Caco-2 (cell line): ENCODE data around the gene MYH9. TPM values are rescaled to one million over a fixed set of nuclear protein-coding genes. Genes with fewer than 3 reads are reported as not detected.

Experiments
- BruUV-seq: library from RNA; stranded (reverse); fragments of 400-500 nt; replicated peaks from 2 replicates; lab custom pipeline; 2021; lab: Mats Ljungman, UMichigan
- CTCF ChIA-PET: fragments of 300-600 bp; sonication (Branson Sonifier 250); formaldehyde crosslinking; loops from one replicate; lab custom pipeline; 2022; ENCODE audit warnings: antibody characterized with exemption; lab: Charles Lee
- POLR2A ChIA-PET: fragments of 300-600 bp; sonication (Branson Sonifier 250); formaldehyde crosslinking; loops from one replicate; lab custom pipeline; 2022; ENCODE audit warnings: antibody characterized with exemption; lab: Charles Lee
- DNase-seq, 2 experiments: peaks; one replicate each; pipeline versions ENCODE4 v3.0.0 to v3.0.0-alpha.2; 2020 to 2022
- H3K27me3 ChIP-seq: replicated peaks from 2 replicates; pipeline ENCODE4 v1.6.0; 2011; ENCODE audit warnings: low read length; ENCODE audit not compliant: control insufficient read depth, insufficient read depth
- H3K36me3 ChIP-seq: 2 replicates; pipeline ENCODE4 v1.5.1; 2011; ENCODE audit warnings: low read length; ENCODE audit not compliant: control insufficient read depth, insufficient read depth
- H3K4me1 ChIP-seq: fragments of 250-450 bp; sonication (Bioruptor Pico); 2 replicates; pipeline ENCODE4 v1.5.1; 2020; ENCODE audit warnings: mild to moderate bottlenecking
- H3K4me3 ChIP-seq: 2 replicates; pipeline ENCODE4 v1.5.1; 2011; ENCODE audit warnings: low read depth, mild to moderate bottlenecking, control low read depth, low read length
- H3K9me3 ChIP-seq: fragments of 250-450 bp; sonication (Bioruptor Pico); 2 replicates; pipeline ENCODE4 v1.5.1; 2020; ENCODE audit warnings: mild to moderate bottlenecking, moderate library complexity
- H3K27ac Mint-ChIP-seq: one replicate; pipeline ENCODE4 v1.8.0; 2022; ENCODE audit warnings: mixed read lengths; ENCODE audit not compliant: unreplicated experiment
- H3K27me3 Mint-ChIP-seq: one replicate; pipeline ENCODE4 v1.8.0; 2022; ENCODE audit warnings: mixed read lengths; ENCODE audit not compliant: insufficient read depth, unreplicated experiment
- H3K36me3 Mint-ChIP-seq: one replicate; pipeline ENCODE4 v1.8.0; 2022; ENCODE audit warnings: mild to moderate bottlenecking, mixed read lengths; ENCODE audit not compliant: insufficient read depth, unreplicated experiment
- H3K4me1 Mint-ChIP-seq: one replicate; pipeline ENCODE4 v1.8.0; 2022; ENCODE audit warnings: low read depth, mixed read lengths; ENCODE audit not compliant: unreplicated experiment
- H3K4me3 Mint-ChIP-seq: one replicate; pipeline ENCODE4 v1.8.0; 2022; ENCODE audit warnings: mild to moderate bottlenecking, moderate library complexity, mixed read lengths; ENCODE audit not compliant: unreplicated experiment
- H3K9me3 Mint-ChIP-seq: one replicate; pipeline ENCODE4 v1.8.0; 2022; ENCODE audit warnings: mixed read lengths; ENCODE audit not compliant: unreplicated experiment
- intact Hi-C: fragments of 100-400 bp; cut with micrococcal nuclease; formaldehyde crosslinking; loops from one replicate; pipeline ENCODE4 v1.10.0; 2022; ENCODE audit not compliant: unreplicated experiment
- total RNA-seq: library from RNA; stranded (reverse); gene quantifications from 2 replicates; pipeline ENCODE4 v1.2.3, GENCODE V29; 2022
- TF ChIP-seq, protein P1 (sequence below), 2 experiments: fragments of 200-600 bp in 1 of 2; IDR thresholded peaks; 1 replicate in 1 of 2; 2 replicates in 1 of 2; pipeline versions ENCODE4 v1.5.1 to v1.8.0; 2011 to 2022; ENCODE audit warnings: antibody characterized with exemption in 1 of 2, control low read depth in 1 of 2, inconsistent platforms in 1 of 2, low read depth in 1 of 2, low read length in 1 of 2, mild to moderate bottlenecking in 1 of 2, moderate library complexity in 1 of 2; ENCODE audit not compliant: insufficient read depth in 1 of 2, severe bottlenecking in 1 of 2, unreplicated experiment in 1 of 2

The MYH9 gene
- total RNA-seq, 1 experiment from 2014 or later: 513 TPM

DNA sequence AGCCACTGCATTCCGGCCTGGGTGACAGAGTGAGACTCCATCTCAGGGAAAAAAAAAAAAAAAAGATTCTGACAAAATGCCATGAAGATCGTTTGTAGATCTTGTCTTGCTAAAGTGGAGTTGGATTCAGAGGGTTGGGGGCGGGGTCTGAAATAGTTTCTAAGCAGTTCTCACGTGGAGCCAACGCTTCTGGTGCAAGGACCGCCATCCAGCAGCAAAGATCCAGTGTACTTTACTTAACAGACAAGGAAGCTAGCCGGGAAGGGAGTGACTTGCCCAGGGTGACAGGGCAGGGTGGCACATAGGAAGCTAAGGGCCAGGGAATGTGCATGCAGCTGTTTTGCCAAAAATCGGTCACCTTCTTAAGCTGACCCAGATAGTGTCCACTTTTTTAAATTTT, 107.4 kb downstream of the MYH9 start:
- intact Hi-C loops: no loop called here
- ChIA-PET POLR2A (no interaction called here), CTCF (interaction anchor here (0.9 kb wide), 1 partner anchor 41 kb away, joined by 3 read pairs; the partner anchor contains the start of gene APOL2)
- no peaks in the 10 kb centered on the region for H3K4me1 ChIP-seq
- H3K27me3 ChIP-seq: no peaks in the 10 kb centered on the region
- no peak overlapping the region for H3K27ac Mint-ChIP-seq
- no peaks in the 10 kb centered on the region for H3K9me3 ChIP-seq
- H3K4me3 ChIP-seq: no peak overlapping the region
- H3K9me3 Mint-ChIP-seq: no peaks in the 10 kb centered on the region
- no TSS peak for BruUV-seq
- no peaks in the 10 kb centered on the region for H3K27me3 Mint-ChIP-seq
- TF ChIP-seq, protein P1, sequence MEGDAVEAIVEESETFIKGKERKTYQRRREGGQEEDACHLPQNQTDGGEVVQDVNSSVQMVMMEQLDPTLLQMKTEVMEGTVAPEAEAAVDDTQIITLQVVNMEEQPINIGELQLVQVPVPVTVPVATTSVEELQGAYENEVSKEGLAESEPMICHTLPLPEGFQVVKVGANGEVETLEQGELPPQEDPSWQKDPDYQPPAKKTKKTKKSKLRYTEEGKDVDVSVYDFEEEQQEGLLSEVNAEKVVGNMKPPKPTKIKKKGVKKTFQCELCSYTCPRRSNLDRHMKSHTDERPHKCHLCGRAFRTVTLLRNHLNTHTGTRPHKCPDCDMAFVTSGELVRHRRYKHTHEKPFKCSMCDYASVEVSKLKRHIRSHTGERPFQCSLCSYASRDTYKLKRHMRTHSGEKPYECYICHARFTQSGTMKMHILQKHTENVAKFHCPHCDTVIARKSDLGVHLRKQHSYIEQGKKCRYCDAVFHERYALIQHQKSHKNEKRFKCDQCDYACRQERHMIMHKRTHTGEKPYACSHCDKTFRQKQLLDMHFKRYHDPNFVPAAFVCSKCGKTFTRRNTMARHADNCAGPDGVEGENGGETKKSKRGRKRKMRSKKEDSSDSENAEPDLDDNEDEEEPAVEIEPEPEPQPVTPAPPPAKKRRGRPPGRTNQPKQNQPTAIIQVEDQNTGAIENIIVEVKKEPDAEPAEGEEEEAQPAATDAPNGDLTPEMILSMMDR (IDR thresholded peaks at IDR 0.05; ENCODE audit: insufficient read depth in 1 of 2, low read depth in 1 of 2, low read length in 1 of 2, severe bottlenecking in 1 of 2, unreplicated experiment in 1 of 2): no peak
- peaks cover 6% of the 10 kb centered on the region for H3K36me3 ChIP-seq
- peaks cover 83% of the 10 kb centered on the region for H3K36me3 Mint-ChIP-seq
- no peak overlapping the region for H3K4me3 Mint-ChIP-seq
- H3K4me1 Mint-ChIP-seq: peaks cover 6% of the 10 kb centered on the region
- no peak for DNase-seq

DNA sequence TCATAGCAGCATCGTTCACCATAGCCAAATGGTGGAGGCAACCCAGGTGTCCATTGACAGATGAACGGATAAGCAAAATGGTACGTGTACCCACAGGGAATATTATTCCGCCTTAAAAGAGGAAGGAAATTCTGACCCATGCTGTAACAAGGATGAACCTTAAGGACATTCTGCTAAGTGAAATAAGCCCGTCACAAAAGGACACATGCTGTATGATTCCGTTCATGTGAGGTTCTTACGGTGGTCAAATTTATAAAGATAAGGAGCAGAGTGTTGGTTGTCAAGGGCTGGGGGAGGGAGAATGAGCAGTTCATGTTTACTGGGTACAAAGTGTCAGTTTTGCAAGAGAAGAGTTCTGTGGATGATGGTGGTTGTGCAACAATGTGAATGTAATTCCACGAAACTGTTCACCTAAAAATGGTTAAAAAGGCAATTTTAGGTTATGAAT, 108.5 kb downstream of the MYH9 start:
- no peak overlapping the region for H3K4me3 ChIP-seq
- Mint-ChIP-seq H3K36me3 (peaks cover 82% of the 10 kb centered on the region), H3K27ac (no peak overlapping the region), H3K9me3 (no peaks in the 10 kb centered on the region), H3K27me3 (no peaks in the 10 kb centered on the region), H3K4me1 (peaks cover 6% of the 10 kb centered on the region), H3K4me3 (no peak overlapping the region)
- no peaks in the 10 kb centered on the region for H3K27me3 ChIP-seq
- H3K9me3 ChIP-seq: no peaks in the 10 kb centered on the region
- H3K4me1 ChIP-seq: no peaks in the 10 kb centered on the region
- peak in 1 of 2 experiments; percentile 33 for DNase-seq
- POLR2A ChIA-PET: no interaction called here
- BruUV-seq: no TSS peak
- intact Hi-C loops: loop anchor here (5.0 to 10.0 kb wide), 2 partner anchors 54 to 82 kb away; no protein-coding TSS in a partner anchor
- CTCF ChIA-PET: no interaction called here
- TF ChIP-seq, protein P1 (IDR thresholded peaks at IDR 0.05; ENCODE audit: insufficient read depth in 1 of 2, low read depth in 1 of 2, low read length in 1 of 2, severe bottlenecking in 1 of 2, unreplicated experiment in 1 of 2): no peak
- peaks cover 3% of the 10 kb centered on the region for H3K36me3 ChIP-seq

- Histone ChIP-seq H3K27me3 (no peaks in the 10 kb centered on the region), H3K4me3 (no peak overlapping the region), H3K36me3 (no peaks in the 10 kb centered on the region), H3K9me3 (no peaks in the 10 kb centered on the region), H3K4me1 (no peaks in the 10 kb centered on the region)
- ChIA-PET POLR2A (no interaction called here), CTCF (interaction anchor here (0.8 to 1.1 kb wide), 4 partner anchors 9 to 39 kb away, joined by 3 to 4 read pairs (median 4); partner anchors contain the start of gene APOL2)
- H3K4me3 Mint-ChIP-seq: peak overlapping the region; percentile 29
- intact Hi-C loops: loop anchor here (5.0 to 10.0 kb wide), 2 partner anchors 53 to 80 kb away; no protein-coding TSS in a partner anchor
- peaks cover 72% of the 10 kb centered on the region for H3K36me3 Mint-ChIP-seq
- BruUV-seq: no TSS peak
- H3K27me3 Mint-ChIP-seq: no peaks in the 10 kb centered on the region
- peak overlapping the region; percentile 51 for H3K27ac Mint-ChIP-seq
- DNase-seq: peak; percentile 60 to 64
- no peaks in the 10 kb centered on the region for H3K9me3 Mint-ChIP-seq
- H3K4me1 Mint-ChIP-seq: peaks cover 6% of the 10 kb centered on the region
- TF ChIP-seq, protein P1 (IDR thresholded peaks at IDR 0.05; ENCODE audit: insufficient read depth in 1 of 2, low read depth in 1 of 2, low read length in 1 of 2, severe bottlenecking in 1 of 2, unreplicated experiment in 1 of 2): peak; percentile 73 to 76
Measured at GRCh38 chr22:36277482-36278291, 110.1 kb downstream of the MYH9 start.
